HepG2 (cell line): Measurements from ENCODE around the gene KLF6.

Experiments
- HIVEP1 ChIP-seq: sonication (generic); formaldehyde crosslinking; IDR thresholded peaks from 2 replicates; pipeline ENCODE4 v1.4.0; 2020; ENCODE audit warnings: mild to moderate bottlenecking, missing genetic modification reagents
- ZBTB20 ChIP-seq: sonication (generic); formaldehyde crosslinking; IDR thresholded peaks from 2 replicates; pipeline ENCODE4 v1.8.1; 2023; ENCODE audit warnings: missing genetic modification reagents, low read depth, mild to moderate bottlenecking, borderline replicate concordance

DNA sequence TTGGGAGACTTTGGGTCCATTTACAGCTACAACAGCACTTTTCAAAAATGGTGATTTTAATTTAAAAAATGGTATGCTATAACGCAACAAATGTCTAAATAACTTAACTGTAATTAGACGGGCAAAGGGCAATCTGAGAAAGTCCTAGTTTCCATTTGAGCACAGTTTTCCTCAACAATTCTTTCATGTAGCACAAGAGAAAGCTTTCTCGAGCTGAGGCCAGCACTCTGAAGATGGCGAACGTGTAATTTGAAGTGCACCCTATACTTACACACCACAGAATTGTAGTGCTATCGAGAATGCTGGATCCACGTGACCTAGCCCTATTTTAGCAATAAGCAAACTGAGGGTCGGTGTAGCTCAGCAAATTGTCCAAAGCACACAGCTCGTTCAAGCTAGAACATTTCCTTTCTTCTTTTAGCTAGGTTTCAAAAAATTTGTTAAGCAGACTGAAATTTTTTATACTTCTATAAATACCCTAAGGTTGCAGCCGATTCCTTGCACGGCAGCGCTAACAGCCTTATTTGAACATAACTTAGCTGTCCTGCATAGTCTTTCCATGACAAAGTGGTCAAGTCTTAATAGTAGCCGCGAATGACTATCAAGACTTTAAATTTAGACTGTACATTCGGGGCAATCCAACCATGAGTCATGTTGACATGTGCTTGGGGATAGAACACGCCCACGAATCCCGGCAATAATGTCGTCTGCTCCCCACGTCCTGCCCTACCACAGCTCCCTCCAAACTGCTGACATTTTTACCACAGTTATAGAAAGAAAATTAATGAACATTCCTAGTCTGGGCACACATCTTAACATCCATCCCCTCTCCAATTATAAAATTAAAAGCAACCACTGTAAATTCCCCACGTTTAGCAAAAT lies 10.0 kb downstream of the KLF6 start:
- TF ChIP-seq ZBTB20: no peak
- TF ChIP-seq HIVEP1: no peak
